ENCODE measurements around the gene RAD18.
A peak's percentile ranks its signal among the peaks of the same experiment; 100 is the strongest.

RAD18 gene

DNA sequence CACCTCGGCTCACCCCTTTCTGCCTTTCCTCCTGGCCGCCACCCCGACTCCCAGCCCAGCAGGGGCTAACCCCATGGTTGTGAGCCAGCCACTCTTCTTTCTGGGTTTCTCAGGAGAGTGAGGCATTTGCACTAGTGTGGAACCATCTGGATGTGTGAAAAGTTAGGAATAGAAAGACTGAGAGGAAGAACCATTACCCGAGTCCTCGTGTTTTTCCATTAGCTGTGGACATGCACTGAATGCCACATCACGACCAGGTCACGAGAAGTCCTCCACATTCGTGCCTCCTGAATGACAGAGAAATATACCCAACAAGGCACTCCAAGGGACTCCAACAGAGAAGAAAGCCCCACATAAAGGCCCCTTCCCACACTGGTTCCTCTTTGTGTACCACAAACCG lies 18.0 kb upstream of the RAD18 start:
- peaks cover 16 to 33% (median 26%) of the 10 kb centered on the region in 5 donors for H3K4me1 ChIP-seq (ENCODE audit: control insufficient read depth in 5 of 5, insufficient read depth in 5 of 5, low read length in 5 of 5)
- peak overlapping the region; percentile 27 to 66 (median 41) for H3K9ac ChIP-seq (ENCODE audit: low read length in 5 of 5)
- peak overlapping the region; percentile 98 for H3K27ac ChIP-seq (ENCODE audit: low read depth, low read length)
- peaks cover 0 to 2% (median 0%) of the 10 kb centered on the region in 5 donors for H3K27me3 ChIP-seq (ENCODE audit: control insufficient read depth in 5 of 5, insufficient read depth in 4 of 5, low read length in 5 of 5)
- H3K4me3 ChIP-seq (ENCODE audit: low read depth in 1 of 5, low read length in 5 of 5): no peak overlapping the region
- H3K36me3 ChIP-seq (ENCODE audit: control insufficient read depth in 5 of 5, insufficient read depth in 5 of 5, low read length in 5 of 5): no peaks in the 10 kb centered on the region
- peaks cover 0 to 6% (median 0%) of the 10 kb centered on the region in 5 donors for H3K9me3 ChIP-seq (ENCODE audit: control insufficient read depth in 5 of 5, low read length in 5 of 5)

DNA sequence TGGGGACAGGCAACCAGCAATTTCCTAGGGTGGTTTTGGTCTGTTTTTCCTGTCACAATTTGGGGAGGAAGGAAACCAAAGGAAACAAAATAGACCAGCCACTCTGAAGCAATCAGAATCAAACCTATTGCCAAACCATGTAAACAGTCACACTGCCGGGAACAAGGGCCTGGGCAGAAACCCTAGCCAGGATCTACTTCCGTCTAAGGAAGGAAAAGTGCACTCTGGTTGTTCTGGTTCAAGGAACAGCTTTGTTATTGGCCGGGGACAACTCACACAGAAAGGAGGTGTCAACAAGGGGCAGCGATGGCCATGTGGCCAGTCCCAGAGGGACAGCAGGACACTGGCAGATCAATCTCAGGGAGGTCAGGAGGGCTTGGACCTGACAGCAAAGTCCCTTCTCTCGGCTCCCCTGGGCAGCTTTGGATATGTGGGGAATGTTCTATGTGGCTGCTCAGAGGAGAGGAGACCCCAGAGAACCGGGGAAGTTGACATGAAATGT lies 17.5 kb upstream of the RAD18 start:
- H3K27me3 ChIP-seq (ENCODE audit: control insufficient read depth in 5 of 5, insufficient read depth in 4 of 5, low read length in 5 of 5): peaks cover 0 to 2% (median 0%) of the 10 kb centered on the region in 5 donors
- no peak overlapping the region for H3K4me3 ChIP-seq (ENCODE audit: low read depth in 1 of 5, low read length in 5 of 5)
- H3K9ac ChIP-seq (ENCODE audit: low read length in 5 of 5): peak overlapping the region; percentile 27 to 66 (median 41)
- peaks cover 0 to 6% (median 0%) of the 10 kb centered on the region in 5 donors for H3K9me3 ChIP-seq (ENCODE audit: control insufficient read depth in 5 of 5, low read length in 5 of 5)
- H3K4me1 ChIP-seq (ENCODE audit: control insufficient read depth in 5 of 5, insufficient read depth in 5 of 5, low read length in 5 of 5): peaks cover 16 to 34% (median 28%) of the 10 kb centered on the region in 5 donors
- H3K27ac ChIP-seq (ENCODE audit: low read depth, low read length): peak overlapping the region; percentile 98
- H3K36me3 ChIP-seq (ENCODE audit: control insufficient read depth in 5 of 5, insufficient read depth in 5 of 5, low read length in 5 of 5): no peaks in the 10 kb centered on the region

DNA sequence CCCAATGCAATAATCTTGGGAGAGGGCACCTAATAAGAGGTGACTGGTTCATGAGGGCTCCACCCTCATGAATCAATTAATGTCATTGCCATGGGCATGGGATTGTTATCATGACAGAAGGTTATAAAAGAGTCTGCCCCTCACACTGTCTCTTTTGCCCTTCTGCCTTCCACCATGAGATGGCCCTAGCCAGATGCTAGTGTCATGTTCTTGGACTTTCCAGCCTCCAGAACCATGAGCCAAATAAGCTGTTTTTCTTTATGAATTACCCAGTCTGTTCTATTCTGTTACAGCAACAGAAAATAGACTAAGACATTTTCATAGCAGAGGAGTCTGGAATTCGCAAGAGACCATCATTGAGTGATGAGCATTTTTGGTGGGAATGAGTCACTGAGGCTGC lies 16.0 kb upstream of the RAD18 start:
- H3K4me3 ChIP-seq (ENCODE audit: low read depth in 1 of 5, low read length in 5 of 5): no peak overlapping the region
- H3K27ac ChIP-seq (ENCODE audit: low read depth, low read length): no peak overlapping the region
- no peak overlapping the region for H3K9ac ChIP-seq (ENCODE audit: low read length in 5 of 5)
- H3K27me3 ChIP-seq (ENCODE audit: control insufficient read depth in 5 of 5, insufficient read depth in 4 of 5, low read length in 5 of 5): peaks cover 0 to 2% (median 0%) of the 10 kb centered on the region in 5 donors
- H3K9me3 ChIP-seq (ENCODE audit: control insufficient read depth in 5 of 5, low read length in 5 of 5): peaks cover 0 to 6% (median 0%) of the 10 kb centered on the region in 5 donors
- no peaks in the 10 kb centered on the region for H3K36me3 ChIP-seq (ENCODE audit: control insufficient read depth in 5 of 5, insufficient read depth in 5 of 5, low read length in 5 of 5)
- peaks cover 16 to 40% (median 34%) of the 10 kb centered on the region in 5 donors for H3K4me1 ChIP-seq (ENCODE audit: control insufficient read depth in 5 of 5, insufficient read depth in 5 of 5, low read length in 5 of 5)

DNA sequence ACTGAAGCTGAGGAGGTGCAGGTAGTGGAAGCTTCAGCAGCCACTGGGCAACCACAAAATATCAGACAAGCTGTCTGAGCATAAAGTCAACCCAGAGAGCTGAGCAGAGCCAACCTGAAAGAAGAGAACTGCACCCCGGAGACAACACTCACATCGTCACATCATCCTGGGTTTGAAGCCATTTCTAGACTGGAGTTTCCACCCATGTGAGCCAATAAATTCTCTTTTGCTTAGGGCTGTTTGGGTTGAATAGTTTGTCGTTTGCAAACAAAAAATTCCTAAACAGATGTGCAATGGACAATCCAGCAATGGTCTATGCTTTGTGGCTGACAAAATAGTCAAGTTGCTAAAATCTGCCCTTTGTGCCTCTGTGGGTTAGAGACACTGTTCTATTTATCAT lies 15.3 kb upstream of the RAD18 start:
- Histone ChIP-seq H3K4me3 (ENCODE audit: low read depth in 1 of 5, low read length in 5 of 5) (no peak overlapping the region), H3K4me1 (ENCODE audit: control insufficient read depth in 5 of 5, insufficient read depth in 5 of 5, low read length in 5 of 5) (peaks cover 13 to 40% (median 34%) of the 10 kb centered on the region in 5 donors), H3K36me3 (ENCODE audit: control insufficient read depth in 5 of 5, insufficient read depth in 5 of 5, low read length in 5 of 5) (no peaks in the 10 kb centered on the region), H3K9me3 (ENCODE audit: control insufficient read depth in 5 of 5, low read length in 5 of 5) (peaks cover 0 to 6% (median 0%) of the 10 kb centered on the region in 5 donors), H3K27me3 (ENCODE audit: control insufficient read depth in 5 of 5, insufficient read depth in 4 of 5, low read length in 5 of 5) (peaks cover 0 to 2% (median 0%) of the 10 kb centered on the region in 5 donors), H3K27ac (ENCODE audit: low read depth, low read length) (no peak overlapping the region), H3K9ac (ENCODE audit: low read length in 5 of 5) (no peak overlapping the region)

DNA sequence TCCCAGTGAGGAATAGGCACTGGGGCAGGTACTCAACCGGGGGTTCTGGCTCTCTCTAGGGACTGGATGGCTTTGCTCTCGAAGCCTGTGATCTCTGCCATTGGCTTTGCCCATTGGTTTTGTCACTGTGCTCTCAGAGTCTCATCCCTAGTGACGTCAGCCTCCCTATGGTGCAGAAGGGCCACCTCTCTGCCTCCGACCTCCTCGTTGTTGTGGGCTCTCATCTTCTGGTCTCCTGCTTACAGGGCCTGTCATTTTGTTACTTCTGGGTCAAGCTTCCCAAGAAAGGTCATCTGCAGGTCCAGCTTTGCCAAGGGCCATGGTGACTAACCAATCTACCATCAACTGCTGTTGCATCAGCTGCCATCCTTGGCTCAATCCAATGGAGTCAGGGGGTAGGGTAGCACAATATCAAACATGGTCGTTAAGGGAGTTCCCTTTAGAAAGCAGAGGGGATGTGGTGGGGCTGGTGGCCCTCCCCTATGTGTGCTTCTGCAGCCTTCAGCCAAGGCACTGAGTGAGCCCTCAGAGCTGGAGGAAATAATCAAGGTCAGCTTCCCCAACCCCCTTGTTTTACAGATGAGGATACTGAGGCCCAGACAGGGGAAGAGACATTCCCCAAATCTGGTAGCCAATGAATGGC lies 13.4 kb upstream of the RAD18 start:
- Histone ChIP-seq H3K27me3 (ENCODE audit: control insufficient read depth in 5 of 5, insufficient read depth in 4 of 5, low read length in 5 of 5) (peaks cover 0 to 2% (median 0%) of the 10 kb centered on the region in 5 donors), H3K9ac (ENCODE audit: low read length in 5 of 5) (no peak overlapping the region), H3K27ac (ENCODE audit: low read depth, low read length) (no peak overlapping the region), H3K9me3 (ENCODE audit: control insufficient read depth in 5 of 5, low read length in 5 of 5) (peaks cover 0 to 6% (median 0%) of the 10 kb centered on the region in 5 donors), H3K4me3 (ENCODE audit: low read depth in 1 of 5, low read length in 5 of 5) (no peak overlapping the region), H3K36me3 (ENCODE audit: control insufficient read depth in 5 of 5, insufficient read depth in 5 of 5, low read length in 5 of 5) (no peaks in the 10 kb centered on the region), H3K4me1 (ENCODE audit: control insufficient read depth in 5 of 5, insufficient read depth in 5 of 5, low read length in 5 of 5) (peaks cover 9 to 24% (median 18%) of the 10 kb centered on the region in 5 donors)

DNA sequence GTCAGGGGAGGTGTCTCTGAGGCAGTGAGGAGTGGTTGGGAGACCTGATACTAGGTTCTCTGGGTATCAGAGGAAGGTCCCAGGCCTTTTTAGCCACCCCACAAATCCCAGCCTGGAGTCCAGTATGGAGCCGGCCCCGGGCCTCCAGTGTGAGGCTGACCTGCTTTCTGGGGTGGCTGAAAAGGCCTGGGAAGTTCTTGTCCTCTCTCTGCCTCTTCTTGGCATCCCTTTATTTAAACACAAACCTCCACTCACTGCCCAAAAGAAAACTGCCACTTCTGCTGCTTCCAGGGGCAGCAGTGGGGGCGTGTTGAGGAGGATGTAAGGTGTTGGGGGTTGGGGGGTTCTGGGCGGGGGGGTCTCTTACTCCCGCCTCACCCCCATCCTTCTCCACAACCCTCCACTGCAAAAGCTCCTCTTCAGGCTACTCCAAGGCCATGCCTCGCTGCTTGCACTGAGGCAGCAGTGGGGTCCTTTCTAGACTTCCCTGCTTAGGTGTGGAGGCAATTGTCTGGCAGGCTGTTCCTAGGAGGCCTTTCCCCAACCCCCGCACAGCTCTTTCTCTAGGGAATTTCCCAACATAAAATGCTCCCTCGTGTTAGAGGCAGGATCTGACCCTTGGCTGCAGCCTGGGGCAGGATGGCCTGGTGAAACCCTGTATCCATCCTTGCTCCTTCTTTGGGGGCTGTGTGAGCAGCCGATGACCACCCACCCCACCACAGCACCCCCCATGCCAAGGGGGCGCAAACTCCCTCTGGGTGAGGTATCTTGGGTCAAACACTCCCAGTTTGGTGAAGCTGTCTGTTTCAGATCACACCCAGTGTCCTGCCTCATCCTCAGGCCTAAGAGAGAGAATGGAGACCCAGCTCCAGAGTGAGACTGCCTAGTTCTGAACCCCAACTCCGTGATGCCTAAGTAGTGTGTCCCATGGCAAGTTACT lies 12.1 kb upstream of the RAD18 start:
- Histone ChIP-seq H3K4me3 (ENCODE audit: low read depth in 1 of 5, low read length in 5 of 5) (no peak overlapping the region), H3K9ac (ENCODE audit: low read length in 5 of 5) (peak overlapping the region in 1 of 5 donors; percentile 17), H3K9me3 (ENCODE audit: control insufficient read depth in 5 of 5, low read length in 5 of 5) (peaks cover 0 to 6% (median 0%) of the 10 kb centered on the region in 5 donors), H3K27ac (ENCODE audit: low read depth, low read length) (no peak overlapping the region), H3K4me1 (ENCODE audit: control insufficient read depth in 5 of 5, insufficient read depth in 5 of 5, low read length in 5 of 5) (peaks cover 0 to 11% (median 6%) of the 10 kb centered on the region in 5 donors), H3K27me3 (ENCODE audit: control insufficient read depth in 5 of 5, insufficient read depth in 4 of 5, low read length in 5 of 5) (peaks cover 0 to 2% (median 0%) of the 10 kb centered on the region in 5 donors), H3K36me3 (ENCODE audit: control insufficient read depth in 5 of 5, insufficient read depth in 5 of 5, low read length in 5 of 5) (no peaks in the 10 kb centered on the region)

DNA sequence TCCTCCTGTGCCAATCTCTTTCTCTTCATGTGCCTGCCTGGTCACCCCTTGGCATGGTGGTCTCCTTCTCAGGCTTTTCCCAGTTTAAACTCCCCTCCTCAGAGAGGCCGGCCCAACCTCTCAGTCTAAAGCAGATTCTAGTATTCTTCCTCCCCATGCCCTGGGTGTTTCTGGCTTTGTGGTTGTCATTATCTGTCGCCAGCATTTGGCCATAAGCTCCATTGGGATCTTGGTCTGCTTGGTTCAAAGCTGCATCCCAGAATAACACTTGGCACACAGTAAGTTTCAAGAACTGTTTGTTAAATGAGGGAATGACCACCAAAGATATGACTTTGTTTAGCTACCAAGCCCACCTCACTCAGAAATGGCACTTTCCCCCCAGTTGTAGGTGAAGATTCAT lies 11.2 kb upstream of the RAD18 start:
- Histone ChIP-seq H3K4me1 (ENCODE audit: control insufficient read depth in 5 of 5, insufficient read depth in 5 of 5, low read length in 5 of 5) (peaks cover 0 to 8% (median 2%) of the 10 kb centered on the region in 5 donors), H3K9ac (ENCODE audit: low read length in 5 of 5) (no peak overlapping the region), H3K4me3 (ENCODE audit: low read depth in 1 of 5, low read length in 5 of 5) (no peak overlapping the region), H3K9me3 (ENCODE audit: control insufficient read depth in 5 of 5, low read length in 5 of 5) (peaks cover 0 to 6% (median 0%) of the 10 kb centered on the region in 5 donors), H3K36me3 (ENCODE audit: control insufficient read depth in 5 of 5, insufficient read depth in 5 of 5, low read length in 5 of 5) (no peaks in the 10 kb centered on the region), H3K27ac (ENCODE audit: low read depth, low read length) (no peak overlapping the region), H3K27me3 (ENCODE audit: control insufficient read depth in 5 of 5, insufficient read depth in 4 of 5, low read length in 5 of 5) (peaks cover 0 to 2% (median 0%) of the 10 kb centered on the region in 5 donors)

DNA sequence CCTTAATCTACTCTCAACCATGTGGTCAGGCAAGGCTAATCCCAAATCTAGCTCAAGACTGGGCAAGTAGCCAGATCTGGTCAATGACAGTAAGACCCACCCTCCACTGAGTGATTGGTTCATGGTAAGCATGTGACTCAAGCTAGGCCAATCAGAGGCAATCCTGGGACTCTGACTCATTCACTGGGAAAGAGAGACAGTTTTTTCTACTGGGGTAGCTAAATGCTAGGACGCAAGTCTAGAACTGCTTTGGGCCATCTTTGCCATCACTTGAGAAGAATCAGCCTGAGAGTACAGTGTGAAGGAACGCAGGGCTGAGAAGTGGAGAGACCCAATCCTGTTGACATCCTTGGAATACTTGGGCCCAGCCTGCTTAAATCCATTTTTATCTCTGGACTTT lies 9.4 kb upstream of the RAD18 start:
- H3K27me3 ChIP-seq (ENCODE audit: control insufficient read depth in 5 of 5, insufficient read depth in 4 of 5, low read length in 5 of 5): peaks cover 0 to 14% (median 1%) of the 10 kb centered on the region in 5 donors
- no peak overlapping the region for H3K4me3 ChIP-seq (ENCODE audit: low read depth in 1 of 5, low read length in 5 of 5)
- no peaks in the 10 kb centered on the region for H3K9me3 ChIP-seq (ENCODE audit: control insufficient read depth in 5 of 5, low read length in 5 of 5)
- H3K9ac ChIP-seq (ENCODE audit: low read length in 5 of 5): no peak overlapping the region
- peaks cover 0 to 8% (median 2%) of the 10 kb centered on the region in 5 donors for H3K4me1 ChIP-seq (ENCODE audit: control insufficient read depth in 5 of 5, insufficient read depth in 5 of 5, low read length in 5 of 5)
- H3K36me3 ChIP-seq (ENCODE audit: control insufficient read depth in 5 of 5, insufficient read depth in 5 of 5, low read length in 5 of 5): no peaks in the 10 kb centered on the region
- no peak overlapping the region for H3K27ac ChIP-seq (ENCODE audit: low read depth, low read length)

DNA sequence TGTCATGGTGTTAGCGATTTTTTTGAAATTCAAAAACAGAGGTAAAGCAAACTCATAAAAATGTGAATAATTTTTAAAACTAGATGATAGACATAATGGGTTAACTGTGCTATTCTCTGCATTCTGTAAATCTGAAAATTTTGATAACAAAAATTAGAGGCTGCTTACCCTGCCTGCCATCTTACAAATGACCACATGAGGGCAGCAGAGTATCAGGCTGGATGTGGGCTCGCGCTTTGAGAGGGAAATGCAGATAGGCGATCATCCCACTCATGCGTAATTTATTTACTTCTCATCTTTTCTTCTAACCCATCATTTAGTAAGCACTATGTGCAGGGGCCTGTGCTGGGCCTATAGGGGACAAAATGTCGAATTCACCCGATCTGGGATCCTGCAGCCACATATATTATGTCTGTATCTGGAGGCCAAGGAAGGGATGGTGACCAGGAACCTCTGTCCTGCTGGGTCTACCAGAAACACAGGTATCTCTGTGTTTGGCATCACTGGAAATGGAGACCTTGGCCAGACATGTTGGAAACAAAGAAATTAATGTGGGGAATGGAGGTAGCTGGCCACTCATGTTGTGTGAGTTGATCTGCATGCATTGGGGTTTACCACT lies 7.8 kb upstream of the RAD18 start:
- no peak overlapping the region for H3K4me3 ChIP-seq (ENCODE audit: low read depth in 1 of 5, low read length in 5 of 5)
- peaks cover 0 to 21% (median 3%) of the 10 kb centered on the region in 5 donors for H3K27me3 ChIP-seq (ENCODE audit: control insufficient read depth in 5 of 5, insufficient read depth in 4 of 5, low read length in 5 of 5)
- H3K36me3 ChIP-seq (ENCODE audit: control insufficient read depth in 5 of 5, insufficient read depth in 5 of 5, low read length in 5 of 5): no peaks in the 10 kb centered on the region
- H3K4me1 ChIP-seq (ENCODE audit: control insufficient read depth in 5 of 5, insufficient read depth in 5 of 5, low read length in 5 of 5): peaks cover 0 to 8% (median 2%) of the 10 kb centered on the region in 5 donors
- H3K9me3 ChIP-seq (ENCODE audit: control insufficient read depth in 5 of 5, low read length in 5 of 5): no peaks in the 10 kb centered on the region
- H3K9ac ChIP-seq (ENCODE audit: low read length in 5 of 5): no peak overlapping the region
- no peak overlapping the region for H3K27ac ChIP-seq (ENCODE audit: low read depth, low read length)

Data from subcutaneous abdominal adipose tissue (tissue), 5 donors.